ENCODE results near the gene SMC5. TPM values are rescaled to one million over a fixed set of nuclear protein-coding genes. Genes with fewer than 3 reads are reported as not detected.

SMC5 gene
- total and polyA plus RNA-seq, 2 of the 13 experiments (the other 11 are each of a cell fraction or from before 2014, with no cell fraction given): 7.2 to 26.7 TPM

DNA sequence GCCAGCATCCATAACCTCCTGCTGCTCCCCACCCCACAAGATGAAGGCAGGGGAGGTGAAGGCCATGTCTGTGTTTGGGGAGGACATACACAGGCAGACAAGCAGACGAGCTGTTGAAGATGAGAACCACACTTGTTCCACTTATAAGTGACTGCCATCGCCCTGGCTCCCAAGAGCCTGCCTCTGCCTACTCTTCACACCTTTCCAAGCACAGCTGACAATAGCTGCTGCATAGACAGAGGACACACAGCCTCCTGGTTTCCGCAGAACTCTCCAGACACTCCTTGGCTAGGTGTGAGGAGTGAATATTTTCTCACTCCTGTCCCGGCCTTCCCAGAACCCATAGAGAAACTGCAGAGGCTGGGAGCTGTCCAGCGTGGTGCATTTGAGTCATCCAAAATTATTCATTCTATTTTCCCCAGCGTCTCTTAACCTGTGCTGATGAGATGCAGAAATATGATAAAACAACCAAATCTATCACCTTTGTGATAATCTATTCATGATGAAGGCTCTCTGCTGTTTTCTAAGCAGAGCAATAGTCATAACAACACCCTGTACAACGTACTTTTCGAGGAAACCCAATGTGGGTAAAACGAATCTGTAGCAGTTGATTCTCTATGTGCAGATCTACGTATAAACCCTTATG, 131.0 kb downstream of the SMC5 start (continued):
- no peak for TF ChIP-seq GABPB1 (CRISPR knock-in tag; IDR thresholded peaks at IDR 0.05)

DNA sequence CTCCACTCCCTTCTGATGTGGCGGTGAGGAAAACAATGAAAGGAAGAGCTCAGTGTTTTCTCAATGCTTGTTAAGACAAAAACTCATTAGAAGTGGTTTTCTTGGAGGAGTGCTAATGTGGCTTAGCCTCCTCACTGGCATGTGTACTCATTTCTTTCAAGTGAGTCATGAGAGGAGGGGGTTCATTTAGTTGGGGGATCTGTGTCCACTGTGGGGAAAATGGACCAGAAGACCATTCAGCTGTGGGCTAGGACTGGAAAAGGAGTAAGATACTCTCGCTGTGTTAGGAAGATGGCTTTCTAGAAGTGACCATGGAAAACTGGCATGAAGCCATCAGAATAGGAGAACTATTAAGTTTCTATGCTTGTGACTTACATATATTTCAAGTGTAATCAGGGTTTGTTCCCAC, 132.2 kb downstream of the SMC5 start:
- H4K20me1 ChIP-seq (ENCODE audit: insufficient read depth, low read length): peaks cover 52% of the 10 kb centered on the region
- intact Hi-C loops (cut with micrococcal nuclease; ENCODE audit: unreplicated experiment): no loop called here
- TF ChIP-seq PHF5A (CRISPR knock-in tag; IDR thresholded peaks at IDR 0.05; ENCODE audit: low read depth, unreplicated experiment): no peak
- TF ChIP-seq SMARCE1 (IDR thresholded peaks at IDR 0.05; ENCODE audit: borderline replicate concordance): no peak
- TF ChIP-seq ZNF160 (CRISPR knock-in tag; IDR thresholded peaks at IDR 0.05): no peak
- TF ChIP-seq ZNF441 (CRISPR knock-in tag; IDR thresholded peaks at IDR 0.05; ENCODE audit: borderline replicate concordance): no peak
- TF ChIP-seq ATAD3A (CRISPR knock-in tag; IDR thresholded peaks at IDR 0.05): no peak
- TF ChIP-seq MYC (CRISPR knock-in tag; IDR thresholded peaks at IDR 0.05; ENCODE audit: borderline replicate concordance): no peak
- TF ChIP-seq ESRRA (CRISPR knock-in tag; IDR thresholded peaks at IDR 0.05; ENCODE audit: low read depth): no peak
- ATAC-seq: no peak
- DNase-seq (ENCODE audit: low spot score): no peak
- no peaks in the 10 kb centered on the region for H3K9me3 ChIP-seq (ENCODE audit: low read length)
- CTCF ChIA-PET (ENCODE audit: low intra/inter-chr PET ratio, low total read pairs): no interaction called here
- WGBS (ENCODE audit: low lambda C conversion rate): 91% methylated on average over 2 of the region's 2 CpGs
- POLR2A ChIA-PET: no interaction called here
- FAIRE-seq: no peak
- H3K4me2 ChIP-seq (ENCODE audit: low read depth, low read length): no peak overlapping the region
- H3K27me3 ChIP-seq (ENCODE audit: control insufficient read depth in 1 of 2, insufficient read depth in 2 of 2, low read length in 2 of 2): no peaks in the 10 kb centered on the region
- peaks cover 4% of the 10 kb centered on the region; the same call in 1 of the 2 replicates for H3K4me1 ChIP-seq (ENCODE audit: insufficient read depth, low read length)
- BruUV-seq (replicated peaks): no TSS peak
- peaks cover 21% of the 10 kb centered on the region for H3K79me2 ChIP-seq (ENCODE audit: insufficient read depth, low read length)
- in situ Hi-C loops (cut with HindIII; ENCODE audit: extremely low pct_ligation_motif_present, low pct_unique_long_range_greater_than_20kb): no loop called here
- H3K36me3 ChIP-seq (replicated peaks in 1 of 2; ENCODE audit: control insufficient read depth in 1 of 2, insufficient read depth in 2 of 2, low read length in 2 of 2): peaks cover 2% of the 10 kb centered on the region in 2 experiments; a peak in 2 of 5 replicates
- H2AFZ ChIP-seq (ENCODE audit: low read length): no peak overlapping the region
- no peak overlapping the region for H3K27ac ChIP-seq (ENCODE audit: extremely low read length, insufficient read depth, low read length)
- H3K9ac ChIP-seq (ENCODE audit: insufficient read depth, low read depth, low read length): no peak overlapping the region
- no peak overlapping the region for H3K4me3 ChIP-seq (replicated peaks in 1 of 3; ENCODE audit: insufficient read depth in 1 of 3, low read depth in 2 of 3, low read length in 3 of 3)

Data from HepG2 (cell line).